ENCODE results near the gene DYNC1I1. TPM values are rescaled to one million over a fixed set of nuclear protein-coding genes. Genes with fewer than 3 reads are reported as not detected.

Gene DYNC1I1
- total RNA-seq, 1 experiment from 2014 or later = not detected

DNA sequence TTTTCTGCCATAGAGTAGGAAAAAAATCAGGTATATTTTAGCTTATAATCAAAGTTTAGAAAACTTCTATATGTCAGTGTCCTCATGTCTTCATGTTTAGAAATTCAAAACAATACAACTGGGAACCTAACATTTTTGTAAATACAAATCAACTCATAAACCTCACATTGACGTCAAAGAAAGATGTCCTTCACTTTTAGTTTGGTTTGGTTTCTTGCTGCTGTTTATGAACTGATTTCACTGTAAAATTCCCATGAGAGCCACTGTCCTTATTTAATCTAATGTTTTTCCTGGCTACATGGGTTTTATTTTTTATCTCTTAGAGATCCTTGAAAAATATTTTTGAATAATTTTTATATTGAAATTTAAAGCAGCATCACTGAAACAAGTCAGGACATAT is 208.4 kb downstream of the DYNC1I1 start:
- no peaks in the 10 kb centered on the region for H3K36me3 ChIP-seq (ENCODE audit: low read depth)
- no peaks in the 10 kb centered on the region for H3K27me3 ChIP-seq (ENCODE audit: insufficient read depth, low read depth)
- H3K9me2 ChIP-seq (ENCODE audit: insufficient read depth) = no peaks in the 10 kb centered on the region
- H3K79me2 ChIP-seq (ENCODE audit: low read depth) = no peaks in the 10 kb centered on the region
- DNase-seq = no peak
- H4K20me1 ChIP-seq (ENCODE audit: insufficient read depth) = no peaks in the 10 kb centered on the region
- H2AFZ ChIP-seq = no peak overlapping the region
- no peak overlapping the region for H3K4me2 ChIP-seq
- ChIA-PET CTCF (no interaction called here), POLR2A (ENCODE audit: unreplicated experiment) (no interaction called here)
- no peak for TF ChIP-seq EZH2 (IDR thresholded peaks at IDR 0.05; ENCODE audit: low read depth)
- TF ChIP-seq, protein P1, sequence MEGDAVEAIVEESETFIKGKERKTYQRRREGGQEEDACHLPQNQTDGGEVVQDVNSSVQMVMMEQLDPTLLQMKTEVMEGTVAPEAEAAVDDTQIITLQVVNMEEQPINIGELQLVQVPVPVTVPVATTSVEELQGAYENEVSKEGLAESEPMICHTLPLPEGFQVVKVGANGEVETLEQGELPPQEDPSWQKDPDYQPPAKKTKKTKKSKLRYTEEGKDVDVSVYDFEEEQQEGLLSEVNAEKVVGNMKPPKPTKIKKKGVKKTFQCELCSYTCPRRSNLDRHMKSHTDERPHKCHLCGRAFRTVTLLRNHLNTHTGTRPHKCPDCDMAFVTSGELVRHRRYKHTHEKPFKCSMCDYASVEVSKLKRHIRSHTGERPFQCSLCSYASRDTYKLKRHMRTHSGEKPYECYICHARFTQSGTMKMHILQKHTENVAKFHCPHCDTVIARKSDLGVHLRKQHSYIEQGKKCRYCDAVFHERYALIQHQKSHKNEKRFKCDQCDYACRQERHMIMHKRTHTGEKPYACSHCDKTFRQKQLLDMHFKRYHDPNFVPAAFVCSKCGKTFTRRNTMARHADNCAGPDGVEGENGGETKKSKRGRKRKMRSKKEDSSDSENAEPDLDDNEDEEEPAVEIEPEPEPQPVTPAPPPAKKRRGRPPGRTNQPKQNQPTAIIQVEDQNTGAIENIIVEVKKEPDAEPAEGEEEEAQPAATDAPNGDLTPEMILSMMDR (conservative IDR thresholded peaks at IDR 0.05) = no peak
- H3K27ac ChIP-seq = no peak overlapping the region
- intact Hi-C loops (cut with micrococcal nuclease; ENCODE audit: unreplicated experiment) = no loop called here
- BruUV-seq (replicated peaks) = no TSS peak
- H3K9me3 ChIP-seq (ENCODE audit: insufficient read depth, low read depth) = no peaks in the 10 kb centered on the region
- no peaks in the 10 kb centered on the region for H3K4me1 ChIP-seq (replicated peaks; ENCODE audit: insufficient read depth)
- no peaks in the 10 kb centered on the region for H3F3A ChIP-seq (ENCODE audit: insufficient read depth, low read depth)
- no peak overlapping the region for H3K4me3 ChIP-seq

DNA sequence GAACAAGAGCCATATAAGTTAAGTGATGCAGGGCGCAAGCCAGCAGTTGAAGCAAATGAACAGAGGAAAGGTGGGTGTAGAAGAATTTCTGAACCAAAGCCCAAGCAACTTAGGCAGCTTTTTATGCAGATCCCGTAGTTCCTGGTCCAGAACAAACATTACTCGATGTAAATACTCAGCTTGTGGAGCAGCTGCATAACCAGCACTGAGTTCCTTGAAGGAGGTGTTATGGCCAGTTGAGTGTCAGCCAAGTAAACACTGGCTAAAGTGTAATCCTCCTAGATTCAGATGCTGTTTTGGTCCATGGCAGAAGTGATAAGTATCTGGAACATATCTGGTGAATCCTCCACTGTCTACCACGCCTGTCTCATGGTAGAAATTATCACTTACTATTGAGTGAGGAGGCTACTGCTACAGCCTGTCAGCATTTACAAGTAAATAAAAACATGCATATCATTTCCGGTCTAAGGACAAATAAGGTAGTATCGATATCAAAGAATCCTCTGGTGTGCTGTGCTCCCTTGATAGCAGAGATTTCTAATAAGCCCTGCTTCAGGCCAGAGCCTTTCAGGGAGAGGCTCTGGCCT is 213.9 kb downstream of the DYNC1I1 start:
- Histone ChIP-seq H3K36me3 (ENCODE audit: low read depth) (no peaks in the 10 kb centered on the region), H3F3A (ENCODE audit: insufficient read depth, low read depth) (no peaks in the 10 kb centered on the region), H3K4me3 (no peak overlapping the region), H3K9me3 (ENCODE audit: insufficient read depth, low read depth) (no peaks in the 10 kb centered on the region), H3K27me3 (ENCODE audit: insufficient read depth, low read depth) (no peaks in the 10 kb centered on the region), H3K9me2 (ENCODE audit: insufficient read depth) (no peaks in the 10 kb centered on the region), H3K4me2 (no peak overlapping the region), H3K27ac (no peak overlapping the region), H3K4me1 (replicated peaks; ENCODE audit: insufficient read depth) (no peaks in the 10 kb centered on the region), H2AFZ (no peak overlapping the region), H3K79me2 (ENCODE audit: low read depth) (no peaks in the 10 kb centered on the region), H4K20me1 (ENCODE audit: insufficient read depth) (no peaks in the 10 kb centered on the region)
- intact Hi-C loops (cut with micrococcal nuclease; ENCODE audit: unreplicated experiment) = no loop called here
- no TSS peak for BruUV-seq (replicated peaks)
- no peak for DNase-seq
- ChIA-PET CTCF (no interaction called here), POLR2A (ENCODE audit: unreplicated experiment) (no interaction called here)
- no peak for TF ChIP-seq EZH2 (IDR thresholded peaks at IDR 0.05; ENCODE audit: low read depth)

- CTCF ChIA-PET = no interaction called here
- Histone ChIP-seq H3K9me3 (ENCODE audit: insufficient read depth, low read depth) (no peaks in the 10 kb centered on the region), H3K4me2 (no peak overlapping the region), H3K4me3 (no peak overlapping the region), H3K79me2 (ENCODE audit: low read depth) (no peaks in the 10 kb centered on the region), H4K20me1 (ENCODE audit: insufficient read depth) (no peaks in the 10 kb centered on the region), H3K9me2 (ENCODE audit: insufficient read depth) (no peaks in the 10 kb centered on the region), H3K4me1 (replicated peaks; ENCODE audit: insufficient read depth) (no peaks in the 10 kb centered on the region), H3K27me3 (ENCODE audit: insufficient read depth, low read depth) (no peaks in the 10 kb centered on the region), H3F3A (ENCODE audit: insufficient read depth, low read depth) (no peaks in the 10 kb centered on the region), H3K36me3 (ENCODE audit: low read depth) (no peaks in the 10 kb centered on the region), H3K27ac (no peak overlapping the region), H2AFZ (no peak overlapping the region)
- intact Hi-C loops (cut with micrococcal nuclease; ENCODE audit: unreplicated experiment) = no loop called here
- no peak for DNase-seq
- BruUV-seq (replicated peaks) = no TSS peak
- no peak for TF ChIP-seq EZH2 (IDR thresholded peaks at IDR 0.05; ENCODE audit: low read depth)
- TF ChIP-seq, protein P1 (conservative IDR thresholded peaks at IDR 0.05) = no peak
- POLR2A ChIA-PET (ENCODE audit: unreplicated experiment) = no interaction called here
Measured at GRCh38 chr7:95989301-95989700, 216.9 kb downstream of the DYNC1I1 start.

DNA sequence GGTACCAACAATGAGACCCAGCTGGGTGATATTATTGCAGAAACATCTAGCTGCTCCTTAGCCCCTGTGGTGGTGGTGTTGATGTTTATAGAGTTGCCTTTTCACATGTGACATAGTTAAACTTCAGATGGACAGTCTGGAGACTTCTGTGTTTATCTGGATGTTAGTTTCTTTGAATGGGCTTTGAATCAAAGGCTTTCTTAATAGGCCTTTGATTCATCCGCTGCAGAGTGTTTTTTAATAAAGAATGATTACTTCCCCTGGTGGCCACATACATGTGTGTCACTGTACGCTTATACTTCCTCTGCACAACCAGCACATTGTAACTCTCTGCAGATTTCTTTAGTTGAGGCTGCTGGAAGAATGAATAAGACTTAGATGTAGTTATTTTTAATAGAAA is 221.0 kb downstream of the DYNC1I1 start:
- no peak for DNase-seq
- H3K27ac ChIP-seq = no peak overlapping the region
- CTCF ChIA-PET = no interaction called here
- intact Hi-C loops (cut with micrococcal nuclease; ENCODE audit: unreplicated experiment) = no loop called here
- no peaks in the 10 kb centered on the region for H3K36me3 ChIP-seq (ENCODE audit: low read depth)
- no peaks in the 10 kb centered on the region for H3K9me3 ChIP-seq (ENCODE audit: insufficient read depth, low read depth)
- no peaks in the 10 kb centered on the region for H3K27me3 ChIP-seq (ENCODE audit: insufficient read depth, low read depth)
- POLR2A ChIA-PET (ENCODE audit: unreplicated experiment) = no interaction called here
- no peak overlapping the region for H3K4me3 ChIP-seq
- TF ChIP-seq, protein P1 (conservative IDR thresholded peaks at IDR 0.05) = no peak
- TF ChIP-seq EZH2 (IDR thresholded peaks at IDR 0.05; ENCODE audit: low read depth) = no peak
- no peaks in the 10 kb centered on the region for H3K9me2 ChIP-seq (ENCODE audit: insufficient read depth)
- no peak overlapping the region for H2AFZ ChIP-seq
- BruUV-seq (replicated peaks) = no TSS peak
- H3K4me1 ChIP-seq (replicated peaks; ENCODE audit: insufficient read depth) = no peaks in the 10 kb centered on the region
- no peaks in the 10 kb centered on the region for H4K20me1 ChIP-seq (ENCODE audit: insufficient read depth)
- H3K4me2 ChIP-seq = no peak overlapping the region
- no peaks in the 10 kb centered on the region for H3F3A ChIP-seq (ENCODE audit: insufficient read depth, low read depth)
- H3K79me2 ChIP-seq (ENCODE audit: low read depth) = no peaks in the 10 kb centered on the region
